Middle frontal gyrus (tissue), 1 donor: ENCODE measurements around the gene FFAR3.
"Not testable (repeated sequence)": the region's sequence is repeated elsewhere in the genome, so short reads cannot be mapped to it uniquely, and the experiment has no call there.

ENCODE experiments used
- DNase-seq: peaks from one replicate; pipeline ENCODE4 v3.0.0-alpha.2; 2015; ENCODE audit warnings: low spot score; ENCODE audit errors: extremely low spot score

The FFAR3 gene

DNA sequence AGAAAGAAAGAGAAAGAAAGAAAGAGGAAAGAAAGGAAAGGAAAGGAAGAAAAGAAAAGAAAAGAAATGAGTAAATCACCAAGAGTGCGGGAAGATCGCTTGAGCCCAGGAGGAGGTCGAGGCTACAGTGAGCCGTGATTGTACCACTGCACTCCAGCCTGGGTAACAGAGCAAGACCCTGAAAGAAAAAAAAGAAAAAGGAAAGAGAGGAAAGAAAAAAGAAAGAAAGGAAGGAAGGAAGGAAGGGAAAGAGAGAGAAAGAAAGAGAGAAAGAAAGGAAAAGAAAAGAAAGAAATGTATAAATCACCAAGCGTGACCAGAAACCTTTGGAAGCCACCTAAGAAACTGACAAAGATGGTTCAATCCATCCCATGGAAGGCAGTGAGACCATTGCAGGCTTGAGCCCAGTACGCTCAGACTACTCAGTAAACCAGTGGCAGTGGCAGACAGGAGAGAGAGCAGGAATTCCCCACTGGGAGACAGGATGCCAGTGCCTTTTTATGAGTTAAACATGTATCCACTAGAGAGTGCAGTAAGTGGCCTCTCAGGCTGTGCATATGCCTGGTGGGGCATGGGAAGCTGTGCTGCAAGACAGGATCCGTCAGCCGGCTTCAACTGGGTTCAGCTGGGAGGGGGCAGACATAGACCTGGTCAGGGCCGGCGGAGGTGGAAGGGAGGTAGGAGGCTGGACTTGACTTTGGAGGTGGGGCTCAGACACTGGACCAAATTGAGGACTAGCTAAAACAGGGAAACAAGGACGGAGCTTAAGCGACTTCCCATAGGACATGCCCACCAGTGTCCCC is 17.4 kb downstream of the FFAR3 start:
- no peak for DNase-seq

DNA sequence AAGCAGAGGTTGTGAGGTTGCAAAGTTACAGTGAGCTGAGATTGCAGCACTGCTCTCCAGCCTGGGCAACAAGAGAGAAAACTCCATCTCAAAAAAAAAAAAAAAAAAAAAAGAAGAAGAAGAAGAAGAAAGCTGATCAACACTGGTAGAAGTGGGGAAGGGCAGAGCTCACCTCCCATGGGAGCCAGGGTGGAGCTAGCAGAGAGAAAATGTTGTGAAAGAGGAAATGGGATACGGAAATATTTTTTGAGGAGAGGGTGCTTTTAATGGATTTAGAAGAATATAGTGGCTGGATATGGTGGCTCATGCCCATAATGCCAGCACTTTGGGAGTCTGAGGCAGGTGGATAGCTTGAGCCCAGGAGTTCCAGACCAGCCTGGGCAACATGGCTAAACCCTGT is 19.4 kb downstream of the FFAR3 start:
- DNase-seq = no peak

DNA sequence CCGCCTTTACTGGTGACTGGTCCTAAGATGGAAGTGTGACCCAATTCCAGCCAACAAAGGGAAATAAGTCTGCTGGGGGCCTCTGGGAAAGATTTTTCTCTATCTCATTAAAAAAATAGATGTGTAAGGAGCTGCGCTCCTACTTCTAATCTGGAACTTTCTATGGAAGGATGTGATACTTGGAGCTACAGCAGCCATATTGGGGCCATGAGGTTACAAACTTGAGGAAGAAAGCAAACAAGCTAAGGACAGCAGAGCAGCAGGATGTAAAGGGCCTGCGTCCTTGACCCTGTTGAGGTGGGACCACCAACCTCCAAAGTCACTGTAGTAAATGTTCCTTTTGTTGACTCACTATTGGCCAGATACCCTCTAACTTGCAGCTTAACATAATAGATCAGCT is 20.1 kb downstream of the FFAR3 start:
- DNase-seq = no peak

GRCh38 chr19:35379545-35379944 is 21.3 kb downstream of the FFAR3 start:
- DNase-seq = not testable (repeated sequence)

DNA sequence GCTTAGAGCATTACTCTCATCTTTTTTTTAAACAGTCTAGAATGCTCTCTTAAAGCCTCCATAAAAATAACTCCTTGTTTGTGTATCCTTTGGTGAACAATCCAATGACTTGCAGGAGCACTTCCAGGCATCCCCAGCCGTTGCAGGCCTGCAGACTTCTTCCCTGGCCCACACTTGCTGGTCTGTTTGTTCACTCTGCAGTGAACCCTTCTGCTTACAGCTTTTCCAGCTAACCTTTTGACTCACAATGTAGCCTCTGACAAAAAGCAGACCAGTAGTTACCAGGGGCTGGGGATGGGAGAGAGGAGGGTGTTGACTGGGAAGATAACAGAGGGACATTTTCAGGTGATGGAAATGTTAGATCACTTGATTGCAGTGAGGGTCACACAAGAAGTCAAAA is 21.7 kb downstream of the FFAR3 start:
- DNase-seq = no peak

DNA sequence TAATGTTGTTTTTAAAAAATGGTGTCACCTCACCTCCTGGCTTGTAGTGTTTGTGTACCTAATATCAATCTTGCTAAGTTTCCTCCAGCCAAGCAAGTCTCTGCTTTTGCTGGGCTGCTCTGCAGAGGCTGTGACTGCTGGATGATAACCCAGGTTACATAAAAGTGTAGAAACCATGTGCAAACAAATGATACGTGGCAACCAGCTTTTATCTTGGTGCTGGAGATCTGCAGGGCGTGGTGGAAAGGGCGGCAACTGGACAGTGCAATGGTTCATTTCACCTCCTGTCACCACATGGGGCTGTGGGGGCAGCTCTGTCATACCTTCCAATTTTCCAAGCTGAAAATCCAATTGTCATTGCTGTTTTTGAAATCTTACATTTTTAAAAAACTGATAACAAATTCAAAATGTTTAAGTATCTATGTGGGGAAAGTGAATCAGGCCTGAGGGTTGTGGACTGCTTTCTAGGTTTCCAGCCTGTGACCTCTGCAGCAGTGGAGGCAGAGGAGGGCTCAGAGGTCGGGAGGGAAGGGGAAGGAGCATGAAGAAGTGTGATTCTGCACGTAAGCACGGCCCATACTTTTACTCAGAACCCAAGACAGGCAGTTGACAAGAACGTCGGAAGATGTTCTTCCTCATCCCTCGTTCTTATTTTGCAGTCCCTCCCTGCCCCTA is 22.3 kb downstream of the FFAR3 start:
- DNase-seq = no peak

GRCh38 chr19:35381318-35381717 is 23.1 kb downstream of the FFAR3 start:
- DNase-seq = no peak

DNA sequence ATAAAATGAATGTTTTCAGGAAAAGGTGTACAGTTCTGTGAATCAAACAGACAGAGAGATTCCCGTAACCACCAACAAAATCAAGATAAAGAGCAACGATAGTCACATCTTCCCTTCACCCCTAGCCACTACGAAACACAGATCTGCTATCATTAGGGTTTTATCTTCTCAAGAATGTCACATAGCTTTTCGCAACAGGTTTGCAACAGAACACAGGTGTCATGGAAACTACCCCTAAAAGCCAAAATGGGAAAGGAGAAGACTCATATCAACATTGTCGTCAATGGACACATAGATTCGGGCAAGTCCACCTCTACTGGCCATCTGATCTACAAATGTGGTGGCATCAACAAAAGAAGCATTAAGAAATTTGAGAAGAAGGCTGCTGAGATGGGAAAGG is 23.7 kb downstream of the FFAR3 start:
- DNase-seq = no peak

- DNase-seq = no peak
These were observed 25.3 kb downstream of the FFAR3 start for GRCh38 chr19:35383536-35383935.

- no peak for DNase-seq
These were observed 30.2 kb downstream of the FFAR3 start for GRCh38 chr19:35388277-35389054.

DNA sequence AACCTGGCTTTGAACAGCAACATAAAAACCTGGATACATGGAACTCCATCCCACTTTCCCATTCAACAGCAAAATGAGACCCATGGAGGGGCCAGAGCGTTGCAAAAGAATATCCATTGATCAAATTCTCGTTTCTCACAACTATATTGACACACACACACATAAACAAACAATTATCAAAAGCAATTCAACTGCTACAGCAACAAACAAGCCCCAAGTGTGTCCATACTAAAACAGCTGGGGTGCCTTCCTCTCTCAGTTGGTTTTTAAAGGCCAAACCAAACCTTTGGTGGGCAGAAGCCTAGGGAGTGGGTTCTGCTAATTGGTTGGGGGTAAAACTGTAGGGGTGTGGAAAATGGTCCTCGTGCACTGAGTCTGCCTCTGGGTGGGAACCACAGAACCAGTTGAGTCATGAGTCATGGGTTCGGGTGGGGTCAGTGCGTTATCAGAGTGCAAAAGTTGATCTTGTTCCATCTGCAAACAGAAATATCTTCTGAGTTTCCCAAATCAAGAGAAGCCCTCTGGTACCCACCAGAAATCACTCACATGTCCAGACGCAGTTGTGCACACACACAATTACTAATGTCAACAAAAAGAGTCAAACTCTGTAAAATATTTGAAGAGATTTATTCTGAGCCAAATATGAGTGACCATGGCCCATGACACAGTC is 31.1 kb downstream of the FFAR3 start:
- no peak for DNase-seq

- DNase-seq = no peak
These were observed 34.8 kb downstream of the FFAR3 start for GRCh38 chr19:35392742-35393715.

GRCh38 chr19:35395382-35396199 is 37.3 kb downstream of the FFAR3 start:
- DNase-seq = no peak

- DNase-seq = no peak
These were observed 38.1 kb downstream of the FFAR3 start for GRCh38 chr19:35396240-35396885.

DNA sequence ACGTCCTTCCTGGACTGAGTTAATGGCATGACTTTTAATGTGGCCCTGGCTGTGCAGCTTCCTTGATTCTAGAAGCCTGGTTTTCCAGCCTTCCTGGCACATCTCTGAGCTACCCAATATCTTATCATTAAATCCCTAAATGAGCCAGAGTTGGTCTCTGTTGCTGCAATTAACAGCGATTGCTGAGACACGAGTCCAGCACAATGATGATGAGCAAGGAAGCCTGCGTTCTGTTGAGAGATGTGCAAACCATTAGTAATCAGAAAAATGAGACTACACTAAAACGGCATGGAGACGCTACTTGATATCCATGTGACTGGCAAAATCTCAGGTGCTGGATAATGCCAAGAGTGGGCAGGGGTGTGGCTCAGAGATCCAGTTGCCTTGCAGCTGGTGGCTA is 38.8 kb downstream of the FFAR3 start:
- no peak for DNase-seq

DNA sequence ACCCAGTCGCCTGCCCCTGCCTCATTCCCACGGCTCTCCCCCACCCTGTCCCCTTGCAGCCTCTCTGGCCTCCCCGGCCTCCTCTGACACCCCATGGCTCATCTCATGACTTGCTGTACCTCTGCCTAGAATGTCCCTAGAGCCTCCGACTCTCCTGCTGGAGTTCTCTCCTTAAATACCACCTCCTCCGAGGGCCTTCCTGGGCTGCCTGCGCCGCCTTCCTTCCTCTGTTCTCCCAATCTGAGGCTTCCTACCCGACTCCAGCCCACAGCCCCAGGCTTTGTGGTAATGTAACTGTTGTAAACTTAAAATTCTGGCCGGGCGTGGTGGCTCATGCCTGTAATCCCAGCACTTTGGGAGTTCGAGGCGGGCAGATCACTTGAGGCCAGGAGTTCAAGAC is 40.3 kb downstream of the FFAR3 start:
- DNase-seq = no peak

DNA sequence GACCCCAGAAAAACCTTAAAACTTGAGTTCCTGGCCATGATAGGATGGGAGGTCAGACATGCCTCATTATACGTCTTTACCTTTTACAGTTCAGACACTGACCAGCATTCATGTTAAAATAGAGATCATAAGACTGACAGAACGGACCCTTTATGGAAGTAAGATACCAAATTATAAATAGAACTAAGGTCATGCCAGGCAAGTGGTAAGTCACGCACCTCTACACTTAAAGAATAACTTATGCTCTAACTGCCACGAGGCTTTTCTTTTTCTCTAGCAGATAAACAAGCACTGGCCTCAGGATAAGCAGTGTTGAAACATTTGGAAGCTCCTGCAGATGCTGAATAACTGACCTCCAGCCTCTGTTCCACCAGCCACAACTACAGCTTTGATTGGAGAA is 41.0 kb downstream of the FFAR3 start:
- no peak for DNase-seq

GRCh38 chr19:35399948-35400772 is 41.9 kb downstream of the FFAR3 start:
- DNase-seq = no peak
